ENCODE measurements around the gene ITGB4. TPM values are rescaled to one million over a fixed set of nuclear protein-coding genes. Genes with fewer than 3 reads are reported as not detected.

The ITGB4 gene
- total and polyA plus RNA-seq, 10 of the 15 experiments (the other 5 are each of a cell fraction or from before 2014, with no cell fraction given) = 0.06 to 1.6 (median 0.27) TPM; not detected in 2

- peak; percentile 94 for TF ChIP-seq NBN (IDR thresholded peaks at IDR 0.05)
- no peak for TF ChIP-seq ATF3 (IDR thresholded peaks at IDR 0.05; ENCODE audit: borderline replicate concordance, extremely low read depth, low read depth, low read length)
- no peak for TF ChIP-seq SIX5 (IDR thresholded peaks at IDR 0.05; ENCODE audit: low read depth, low read length, severe bottlenecking)
- peak; percentile 97 for TF ChIP-seq BACH1 (IDR thresholded peaks at IDR 0.05; ENCODE audit: borderline replicate concordance)
- TF ChIP-seq SIN3A (IDR thresholded peaks at IDR 0.05; ENCODE audit: low read depth, low read length) = peak; percentile 95
- TF ChIP-seq EGR1 (IDR thresholded peaks at IDR 0.05; ENCODE audit: borderline replicate concordance in 1 of 2, low read depth in 2 of 2, low read length in 2 of 2) = peak; percentile 86 to 96
- TF ChIP-seq RAD21 (IDR thresholded peaks at IDR 0.05; ENCODE audit: insufficient read depth, low read depth, low read length) = no peak
- TF ChIP-seq ZBTB33 (IDR thresholded peaks at IDR 0.05) = peak; percentile 62; the same call in 1 of the 2 replicates
- peak; percentile 79; the same call in 1 of the 2 replicates for TF ChIP-seq SMARCA5 (IDR thresholded peaks at IDR 0.05)
- TF ChIP-seq MAX (IDR thresholded peaks at IDR 0.05; ENCODE audit: low read depth, low read length) = peak; percentile 63
- no peak for TF ChIP-seq MYB (IDR thresholded peaks at IDR 0.05; ENCODE audit: borderline replicate concordance, low read depth, low read length)
- peak; percentile 69 for TF ChIP-seq NR2F1 (conservative IDR thresholded peaks at IDR 0.05)
- peak; percentile 93 for TF ChIP-seq RELA (IDR thresholded peaks at IDR 0.05; ENCODE audit: borderline replicate concordance, partially characterized antibody)
- peak; percentile 100 for TF ChIP-seq POU2F2 (IDR thresholded peaks at IDR 0.05; ENCODE audit: borderline replicate concordance, low read depth, low read length)
- TF ChIP-seq FOS (IDR thresholded peaks at IDR 0.05; ENCODE audit: borderline replicate concordance, extremely low read depth, insufficient read length) = peak; percentile 81
- TF ChIP-seq SMC3 (IDR thresholded peaks at IDR 0.05; ENCODE audit: borderline replicate concordance, low read length) = 0 out of 2 replicates have a peak, but pooled peaks have one; percentile 12
- TF ChIP-seq FOXM1 (IDR thresholded peaks at IDR 0.05; ENCODE audit: low read depth, low read length) = 0 out of 2 replicates have a peak, but pooled peaks have one; percentile 20
- peak; percentile 95 for TF ChIP-seq RCOR1 (conservative IDR thresholded peaks at IDR 0.05; ENCODE audit: low read depth, low read length)
- peak; percentile 94 for TF ChIP-seq SP1 (IDR thresholded peaks at IDR 0.05; ENCODE audit: low read depth, low read length)
- peak; percentile 100 for TF ChIP-seq POLR2AphosphoS5 (IDR thresholded peaks at IDR 0.05; ENCODE audit: low read length)
- peak; percentile 80 for TF ChIP-seq BCL3 (IDR thresholded peaks at IDR 0.05; ENCODE audit: borderline replicate concordance, insufficient read depth, low read depth, low read length, poor library complexity, severe bottlenecking)
- peak; percentile 97 for TF ChIP-seq TCF3 (IDR thresholded peaks at IDR 0.05; ENCODE audit: borderline replicate concordance, insufficient read depth, low read depth, low read length)
- TF ChIP-seq MEF2B (IDR thresholded peaks at IDR 0.05; ENCODE audit: partially characterized antibody, poor library complexity, severe bottlenecking) = peak; percentile 57
- peak; percentile 96 for TF ChIP-seq HDAC6 (IDR thresholded peaks at IDR 0.05; ENCODE audit: unreplicated experiment)
- TF ChIP-seq BCL11A (IDR thresholded peaks at IDR 0.05; ENCODE audit: low read depth, low read length) = peak; percentile 54; the same call in 1 of the 2 replicates
- TF ChIP-seq IKZF2 (IDR thresholded peaks at IDR 0.05) = 0 out of 4 replicates have a peak, but pooled peaks of 1 of the 2 experiments have one; percentile 51
- peak; percentile 96 for TF ChIP-seq RB1 (IDR thresholded peaks at IDR 0.05; ENCODE audit: borderline replicate concordance)
Measured at GRCh38 chr17:75779250-75779986, 58.2 kb downstream of the ITGB4 start (continued).
